HG02973 (cell line): ENCODE data around the gene ACSF2.
"Not testable (repeated sequence)": the region's sequence is repeated elsewhere in the genome, so short reads cannot be mapped to it uniquely, and the experiment has no call there.

ENCODE experiments used
- ATAC-seq: cut with Tn5 transposase; IDR thresholded peaks from one replicate; pipeline ENCODE4 v1.9.1; 2021; ENCODE audit warnings: moderate library complexity; ENCODE audit not compliant: unreplicated experiment

Gene ACSF2

DNA sequence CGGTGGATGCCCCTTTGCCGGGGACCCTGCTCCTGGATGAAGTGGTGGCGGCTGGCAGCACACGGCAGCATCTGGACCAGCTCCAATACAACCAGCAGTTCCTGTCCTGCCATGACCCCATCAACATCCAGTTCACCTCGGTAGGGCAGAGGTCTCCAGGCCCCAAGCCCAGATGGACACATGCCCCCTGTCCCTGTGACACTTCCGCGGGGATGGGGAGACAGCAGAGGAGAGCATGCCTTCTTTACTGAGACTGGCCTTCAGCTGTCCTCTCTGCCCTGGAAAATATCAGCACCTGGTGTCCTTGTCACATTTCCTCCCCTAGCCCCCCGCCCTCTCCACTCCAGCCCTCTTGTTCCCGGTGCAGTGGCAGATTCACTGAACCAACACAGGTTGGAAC lies 36.4 kb downstream of the ACSF2 start:
- no peak for ATAC-seq

DNA sequence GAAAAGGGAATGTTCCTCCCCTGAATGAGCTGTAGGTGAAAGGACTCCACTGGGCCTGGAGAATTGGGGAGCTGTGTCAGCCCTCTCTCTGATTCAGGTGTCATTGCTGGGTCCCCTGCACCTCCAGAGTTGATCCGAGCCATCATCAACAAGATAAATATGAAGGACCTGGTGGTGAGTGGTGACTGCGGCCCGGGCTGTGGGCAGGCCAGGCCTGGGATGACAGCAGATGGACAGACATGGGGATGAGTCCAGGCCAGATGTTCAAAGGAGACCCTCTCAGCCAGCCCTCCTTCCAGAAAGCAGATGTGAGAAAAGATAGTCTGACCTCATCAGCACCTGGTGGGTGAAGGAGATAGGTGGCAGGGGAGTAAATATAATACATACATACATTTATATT lies 38.1 kb downstream of the ACSF2 start:
- no peak for ATAC-seq

DNA sequence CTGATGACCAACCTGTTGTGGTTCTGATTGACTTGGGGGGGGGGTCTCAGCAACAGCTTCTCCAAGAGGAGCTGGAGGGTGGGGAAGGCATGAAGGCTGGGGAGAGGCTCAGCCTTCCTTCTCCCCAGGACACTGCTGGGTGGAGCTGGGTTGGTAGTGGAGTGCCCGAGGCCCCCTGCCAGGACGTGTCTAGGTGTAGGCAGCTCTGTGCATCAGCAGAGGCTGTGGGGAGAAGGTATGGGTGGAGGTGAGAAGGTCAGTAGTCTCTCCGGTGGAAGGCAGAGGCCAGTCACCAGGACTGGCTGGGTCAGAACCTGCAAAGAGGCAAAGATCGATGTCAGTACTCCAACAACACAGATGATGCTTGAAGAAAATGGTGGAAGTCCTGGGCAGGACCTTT lies 38.7 kb downstream of the ACSF2 start:
- ATAC-seq = no peak

DNA sequence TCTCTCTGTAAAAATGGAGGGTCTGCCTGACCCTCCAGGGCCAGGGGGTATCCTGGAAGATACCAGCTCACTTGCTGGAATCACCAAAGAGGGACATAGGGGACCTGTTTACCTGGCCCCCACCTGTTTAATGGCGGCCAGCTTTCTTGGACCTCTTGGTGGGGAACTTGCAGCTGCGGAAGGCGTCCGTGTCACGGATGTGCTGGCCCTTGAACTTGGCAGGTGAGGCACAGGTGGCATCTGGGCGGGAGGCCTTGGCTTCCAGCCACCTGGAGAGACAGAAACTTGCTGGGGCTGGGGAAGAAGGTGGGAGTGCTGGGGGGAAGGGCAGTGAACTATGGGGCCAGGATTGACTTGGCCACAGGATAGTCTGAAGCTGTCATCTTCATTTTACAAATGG lies 39.2 kb downstream of the ACSF2 start:
- ATAC-seq = no peak

DNA sequence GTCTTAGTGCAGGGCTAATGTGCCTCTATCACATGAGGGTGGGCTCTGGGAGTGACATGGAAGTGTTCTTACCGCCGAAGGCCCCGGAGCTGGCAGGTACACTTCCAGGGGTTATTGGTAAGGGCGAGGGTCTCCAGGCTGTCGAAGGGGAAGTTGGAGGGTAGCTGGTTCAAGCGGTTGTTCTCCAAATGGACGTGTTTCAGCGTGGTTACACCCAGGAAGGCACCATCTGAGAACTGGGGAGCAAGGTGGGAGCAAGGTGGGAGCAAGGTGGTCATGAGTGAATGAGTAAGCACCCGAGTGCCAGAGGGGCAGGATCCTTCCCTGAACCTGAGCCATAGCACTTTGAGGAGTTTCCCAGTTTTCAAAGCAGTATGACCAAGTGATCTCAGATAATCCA lies 39.6 kb downstream of the ACSF2 start:
- ATAC-seq = no peak

DNA sequence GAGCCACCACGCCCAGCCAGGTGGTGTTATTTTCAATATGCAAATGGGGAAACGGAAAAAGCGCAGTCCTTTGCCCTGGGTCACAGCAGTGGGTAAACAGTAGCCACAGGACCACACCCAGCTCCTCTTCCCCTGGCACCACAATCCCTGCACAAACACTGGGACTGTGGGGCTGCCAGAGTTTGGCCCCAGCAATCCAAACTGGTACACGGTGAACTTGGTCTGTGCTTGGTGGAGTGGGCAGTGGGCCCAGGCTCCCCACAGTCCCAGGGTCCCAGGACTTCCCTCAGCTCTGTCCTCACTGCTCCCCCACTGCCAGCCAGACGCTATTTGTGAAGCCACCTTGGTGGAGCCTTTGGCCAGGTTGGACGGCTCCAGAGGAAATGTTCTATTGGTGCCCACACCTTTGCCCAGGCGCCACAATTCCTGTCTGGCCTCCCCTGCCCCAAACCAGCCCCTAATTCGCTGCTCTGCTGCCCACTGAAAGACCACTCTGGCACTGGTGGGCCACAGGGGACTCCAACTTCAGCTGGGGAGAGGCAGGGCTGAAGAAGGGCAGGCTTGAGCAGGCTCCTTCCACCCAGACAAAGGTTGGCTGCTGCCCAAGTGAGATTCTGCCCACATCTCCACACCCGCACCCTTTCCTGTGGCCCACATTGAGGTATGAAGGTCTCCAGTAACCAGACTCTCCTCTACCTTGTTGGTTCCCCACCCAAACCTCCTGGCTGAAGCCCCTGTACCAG lies 40.5 kb downstream of the ACSF2 start:
- ATAC-seq = no peak

DNA sequence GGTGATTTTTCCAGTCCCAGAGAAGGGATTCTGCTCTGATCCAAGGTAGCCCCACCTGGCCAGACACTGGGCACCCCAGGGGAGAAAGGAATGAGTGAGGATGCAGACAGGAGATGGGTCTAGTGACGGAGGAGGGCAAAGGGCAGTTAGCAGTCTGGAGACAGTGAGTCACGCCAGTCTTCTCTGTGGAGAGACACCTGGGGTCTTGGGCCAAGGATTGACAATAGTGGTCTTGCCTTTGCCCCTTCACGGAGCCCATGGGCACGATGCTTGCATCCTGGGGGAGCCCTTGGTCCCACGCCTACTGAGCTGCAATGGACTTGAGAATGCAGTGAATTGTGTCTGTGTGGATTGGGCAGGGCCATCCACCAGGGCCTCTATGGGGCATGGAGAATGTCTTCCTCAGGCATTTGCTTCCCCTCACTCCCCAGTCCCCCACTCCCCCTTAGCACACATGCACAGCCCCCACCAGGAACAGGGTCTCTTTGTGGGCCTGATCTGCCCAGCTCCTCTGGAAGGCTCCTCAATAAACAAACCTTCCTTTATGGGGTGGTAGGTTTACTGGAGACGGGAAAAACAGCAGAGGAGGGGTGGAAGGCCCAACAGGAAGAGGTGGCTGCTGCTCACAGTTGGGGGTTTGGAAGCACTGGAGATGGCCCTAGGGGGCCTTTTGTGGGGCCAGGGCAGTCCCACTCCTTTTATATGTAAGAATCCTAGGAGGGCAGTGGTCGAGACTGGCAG lies 41.3 kb downstream of the ACSF2 start:
- ATAC-seq = no peak

DNA sequence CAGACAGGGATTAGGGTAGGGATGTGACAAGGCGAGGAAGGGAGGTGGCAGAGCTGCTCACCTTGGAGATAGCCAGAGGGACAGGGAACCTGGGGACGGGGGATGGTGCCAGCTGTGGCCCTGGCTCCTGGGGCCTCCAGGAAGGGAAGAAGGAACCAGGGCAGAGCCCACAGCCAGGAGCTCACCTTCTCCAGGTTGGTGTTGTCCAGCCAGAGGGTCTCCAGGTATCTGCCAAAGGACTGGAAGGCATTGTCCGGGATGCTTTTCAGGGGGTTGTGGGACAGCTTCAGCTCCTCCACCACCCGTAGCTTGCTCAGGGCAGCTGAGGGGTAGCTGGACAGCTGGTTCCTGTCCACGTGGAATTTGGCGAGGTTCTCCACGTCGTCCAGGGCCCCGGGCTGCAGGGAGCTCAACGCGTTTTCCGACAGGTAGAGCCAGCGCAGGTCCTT lies 41.9 kb downstream of the ACSF2 start:
- no peak for ATAC-seq

DNA sequence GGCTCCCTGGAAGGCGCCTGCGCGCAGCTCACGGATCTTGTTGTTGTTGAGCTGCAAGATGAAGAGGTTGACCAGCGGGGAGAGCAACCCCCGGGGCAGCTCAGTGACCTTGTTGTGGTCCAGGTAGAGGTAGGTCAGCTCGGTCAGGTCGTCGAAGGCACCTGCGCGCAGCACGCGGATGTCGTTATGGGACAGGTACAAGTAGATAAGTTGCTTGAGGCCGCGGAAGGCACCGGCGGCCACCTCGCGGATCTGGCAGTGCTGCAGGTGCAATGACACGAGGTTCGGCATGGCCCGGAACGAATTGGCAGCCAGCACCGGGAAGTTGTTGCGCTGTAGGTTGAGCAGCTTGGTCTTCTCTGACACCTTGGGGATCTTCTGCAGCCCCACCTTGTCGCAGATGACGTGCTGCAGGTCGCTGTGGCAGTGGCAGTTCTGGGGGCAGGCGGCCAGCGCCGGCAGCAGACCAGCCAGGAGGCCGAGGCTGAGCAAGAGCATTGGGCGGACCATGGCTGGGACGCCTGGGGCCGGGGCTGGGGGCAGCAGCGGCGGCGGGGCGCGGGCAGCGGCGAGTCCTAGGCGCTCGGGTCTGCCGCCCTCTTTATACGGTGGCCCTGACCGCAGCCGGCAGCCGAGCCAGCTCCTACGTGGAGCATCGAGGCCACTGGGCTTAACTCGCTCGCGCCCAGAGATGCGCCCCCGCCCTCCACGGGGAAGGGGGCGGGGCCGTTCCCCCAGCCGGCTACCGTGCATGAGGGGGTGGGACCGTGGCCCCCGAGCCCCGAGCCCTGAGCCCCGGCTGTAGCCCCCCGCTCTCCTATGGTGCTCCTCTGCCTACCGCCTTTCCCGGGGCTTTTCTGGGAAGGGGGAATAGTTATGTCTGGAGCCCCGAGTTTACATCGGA lies 42.5 kb downstream of the ACSF2 start, which contains the start of gene CHAD:
Gene CHAD, minus strand, starts transcription at position 577 of the 904 bp plus-strand sequence. Its CDS starts 67 bp downstream, at position 510.
- ATAC-seq = no peak

DNA sequence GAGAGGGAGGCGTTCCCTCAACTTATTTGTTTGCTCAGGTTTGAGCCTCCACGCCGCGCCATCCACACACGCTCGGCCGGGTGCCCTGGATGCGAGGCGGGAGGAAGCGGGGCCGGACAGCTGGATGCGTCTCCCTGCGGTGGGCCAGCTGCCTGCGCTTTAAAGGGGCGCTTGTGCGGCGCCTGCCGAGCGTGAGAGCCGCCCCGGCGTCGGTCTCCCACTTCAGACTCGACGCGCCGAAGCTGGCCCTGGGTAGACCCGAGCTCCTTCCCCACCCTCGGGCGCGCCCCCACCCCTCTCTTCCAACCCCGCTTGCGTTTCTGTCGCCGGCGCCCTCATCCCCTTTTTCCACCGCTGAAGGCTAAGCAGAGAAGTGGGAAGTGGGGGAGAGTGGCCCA lies 43.2 kb downstream of the ACSF2 start:
- no peak for ATAC-seq

DNA sequence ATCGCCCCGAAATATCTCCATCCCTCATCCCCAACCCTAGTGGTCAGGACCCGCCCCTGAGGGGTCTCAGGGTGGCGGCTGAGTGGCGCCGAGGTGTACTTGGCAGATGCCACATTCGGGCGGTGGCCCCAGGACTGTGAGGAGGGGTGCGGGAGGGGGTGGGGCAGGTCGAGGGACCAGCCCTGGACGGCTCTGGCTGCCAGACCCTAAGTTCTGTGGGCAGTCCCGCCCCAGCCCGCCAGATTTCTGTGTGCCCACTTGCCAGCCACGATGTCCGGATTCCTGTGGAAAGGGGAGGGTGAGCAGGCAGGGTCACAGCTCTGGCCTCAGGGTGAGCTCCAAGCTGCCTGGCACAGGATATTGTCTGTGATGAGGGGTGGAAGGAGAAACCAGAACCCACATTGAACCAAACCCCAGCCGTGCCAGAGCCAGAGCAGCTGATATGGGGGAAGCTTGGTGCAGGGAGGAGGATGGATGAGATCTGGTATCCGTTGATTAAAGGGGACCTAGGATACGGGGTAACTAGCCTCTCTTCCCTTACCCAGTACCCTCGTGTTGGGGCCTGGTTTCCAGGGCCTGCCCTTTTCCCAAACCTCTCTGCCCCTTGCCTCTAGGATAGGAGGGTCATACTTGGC lies 43.8 kb downstream of the ACSF2 start:
- ATAC-seq = no peak

DNA sequence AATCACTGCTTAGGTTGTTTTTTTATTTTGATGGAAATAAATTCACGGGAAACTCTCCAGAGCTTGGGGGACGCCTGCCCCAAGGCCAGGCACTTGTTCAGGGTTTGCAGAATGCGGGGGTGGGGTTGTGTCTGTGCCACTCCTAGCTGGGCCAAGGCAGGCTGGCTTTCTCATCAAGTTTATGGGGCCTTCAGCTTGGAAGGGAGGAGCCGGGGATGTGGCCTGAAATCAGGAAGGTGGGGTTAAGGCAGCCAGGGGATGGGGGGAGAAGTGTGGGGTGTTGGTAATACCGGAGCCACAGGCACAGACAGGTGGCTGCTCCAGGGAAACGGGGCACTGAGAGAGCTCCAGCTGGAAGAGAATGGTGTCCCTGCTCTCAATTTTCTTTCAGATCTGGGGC lies 44.4 kb downstream of the ACSF2 start:
- ATAC-seq = no peak

DNA sequence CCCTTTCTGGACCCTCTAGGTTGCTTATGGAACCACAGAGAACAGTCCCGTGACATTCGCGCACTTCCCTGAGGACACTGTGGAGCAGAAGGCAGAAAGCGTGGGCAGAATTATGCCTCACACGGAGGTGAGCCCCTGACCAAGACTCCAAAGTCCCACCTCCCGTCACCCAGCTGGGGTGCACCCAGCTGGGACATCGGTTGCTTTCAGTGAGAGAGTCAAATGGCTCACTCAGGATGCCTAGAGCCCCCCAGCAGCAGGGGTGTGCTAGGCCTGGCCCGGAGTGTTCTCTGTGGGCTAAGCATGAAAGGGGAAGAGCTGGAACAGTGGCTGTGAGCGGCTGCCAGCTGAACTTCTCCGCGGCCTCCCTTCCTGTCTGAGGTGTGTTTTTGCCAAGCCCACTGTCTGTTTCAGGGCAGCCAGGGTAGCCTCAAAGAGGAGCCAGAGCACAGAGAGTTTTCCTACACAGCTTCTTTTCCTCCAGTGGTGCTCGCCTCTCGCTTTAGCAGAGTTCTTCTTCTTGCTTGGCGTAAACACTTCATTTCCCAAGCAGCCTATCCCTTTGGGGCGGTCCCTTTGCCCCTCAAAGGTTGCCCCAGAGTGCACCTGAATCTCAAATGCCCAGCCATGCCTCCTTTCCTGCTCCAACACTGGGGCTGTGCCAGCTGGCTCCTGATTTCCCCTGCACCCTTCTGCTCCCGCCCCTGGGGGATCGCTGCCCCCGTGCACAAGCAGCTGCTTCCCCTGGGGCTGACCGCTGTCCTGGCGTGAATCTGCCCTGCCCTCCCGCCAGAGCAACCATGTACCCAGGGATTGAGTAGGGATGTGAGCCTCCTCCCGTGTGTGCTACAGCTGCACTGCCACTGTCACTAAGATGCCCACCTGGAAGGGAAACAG lies 45.2 kb downstream of the ACSF2 start:
- ATAC-seq = no peak

DNA sequence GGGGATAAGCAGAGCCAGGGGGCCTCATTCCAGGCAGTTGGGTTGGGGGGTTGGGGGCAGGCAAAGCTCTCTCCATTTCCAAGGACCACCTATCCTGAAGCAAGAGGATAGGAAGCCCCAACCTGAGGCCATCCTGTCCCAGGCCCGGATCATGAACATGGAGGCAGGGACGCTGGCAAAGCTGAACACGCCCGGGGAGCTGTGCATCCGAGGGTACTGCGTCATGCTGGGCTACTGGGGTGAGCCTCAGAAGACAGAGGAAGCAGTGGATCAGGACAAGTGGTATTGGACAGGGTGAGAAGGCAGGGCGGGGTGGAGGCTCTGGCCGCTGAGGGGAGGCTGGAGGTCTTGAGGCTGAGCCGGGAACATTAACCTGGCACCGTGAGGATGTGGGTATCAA lies 46.3 kb downstream of the ACSF2 start:
- ATAC-seq = no peak

DNA sequence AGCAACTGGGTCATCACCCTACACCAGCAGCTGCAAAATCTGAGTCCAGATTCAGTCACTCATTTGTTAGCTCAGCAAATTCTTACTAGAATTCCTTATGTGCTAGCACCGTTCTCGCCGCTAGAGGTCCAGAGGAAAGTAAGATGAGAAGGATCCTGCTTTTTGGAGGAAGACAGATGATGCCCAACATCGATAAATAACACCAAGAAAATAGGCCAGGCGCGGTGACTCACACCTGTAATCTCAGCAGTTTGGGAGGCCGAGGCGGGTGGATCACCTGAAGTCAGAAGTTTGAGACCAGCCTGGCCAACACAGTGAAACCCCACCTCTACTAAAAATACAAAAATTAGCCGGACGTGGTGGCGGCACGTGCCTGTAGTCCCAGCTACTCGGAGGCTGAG lies 46.7 kb downstream of the ACSF2 start:
- not testable (repeated sequence) for ATAC-seq

DNA sequence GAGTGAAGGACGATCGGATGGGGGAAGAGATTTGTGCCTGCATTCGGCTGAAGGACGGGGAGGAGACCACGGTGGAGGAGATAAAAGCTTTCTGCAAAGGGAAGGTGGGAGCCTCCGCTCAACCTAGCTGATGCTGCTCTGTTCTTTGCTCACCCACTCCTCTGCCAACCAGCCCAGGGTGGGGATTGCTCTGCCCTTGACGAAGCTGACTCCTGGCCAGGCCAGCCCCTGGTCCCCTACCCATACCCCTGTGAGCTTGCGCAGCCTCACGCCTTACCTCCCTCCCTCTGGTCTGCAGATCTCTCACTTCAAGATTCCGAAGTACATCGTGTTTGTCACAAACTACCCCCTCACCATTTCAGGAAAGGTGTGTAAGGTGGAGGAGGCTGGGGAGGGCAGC lies 47.9 kb downstream of the ACSF2 start:
- ATAC-seq = no peak

DNA sequence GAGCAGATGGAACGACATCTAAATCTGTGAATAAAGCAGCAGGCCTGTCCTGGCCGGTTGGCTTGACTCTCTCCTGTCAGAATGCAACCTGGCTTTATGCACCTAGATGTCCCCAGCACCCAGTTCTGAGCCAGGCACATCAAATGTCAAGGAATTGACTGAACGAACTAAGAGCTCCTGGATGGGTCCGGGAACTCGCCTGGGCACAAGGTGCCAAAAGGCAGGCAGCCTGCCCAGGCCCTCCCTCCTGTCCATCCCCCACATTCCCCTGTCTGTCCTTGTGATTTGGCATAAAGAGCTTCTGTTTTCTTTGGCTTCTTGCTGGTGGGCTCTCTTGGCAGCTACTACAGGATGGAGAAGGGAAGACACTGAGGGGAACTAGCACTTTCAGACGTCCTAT lies 48.5 kb downstream of the ACSF2 start:
- ATAC-seq = no peak

DNA sequence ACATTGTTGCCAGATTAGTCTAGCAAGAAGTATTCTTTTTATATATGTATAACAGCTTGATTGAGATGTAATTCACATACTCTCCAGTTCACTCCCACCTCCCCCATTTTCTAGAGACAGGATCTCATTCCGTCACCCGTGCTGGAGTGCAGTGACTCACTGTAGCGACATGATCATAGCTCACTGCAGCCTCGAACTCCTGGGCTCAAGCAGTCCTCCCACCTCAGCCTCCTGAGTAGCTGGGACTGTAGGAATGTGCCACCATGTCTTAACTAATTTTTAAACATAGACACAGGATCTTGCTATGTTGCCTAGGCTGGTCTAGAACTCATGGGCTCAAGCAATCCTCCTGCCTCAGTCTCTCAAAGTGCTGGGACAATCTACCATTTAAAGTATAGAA lies 49.3 kb downstream of the ACSF2 start:
- ATAC-seq = no peak

DNA sequence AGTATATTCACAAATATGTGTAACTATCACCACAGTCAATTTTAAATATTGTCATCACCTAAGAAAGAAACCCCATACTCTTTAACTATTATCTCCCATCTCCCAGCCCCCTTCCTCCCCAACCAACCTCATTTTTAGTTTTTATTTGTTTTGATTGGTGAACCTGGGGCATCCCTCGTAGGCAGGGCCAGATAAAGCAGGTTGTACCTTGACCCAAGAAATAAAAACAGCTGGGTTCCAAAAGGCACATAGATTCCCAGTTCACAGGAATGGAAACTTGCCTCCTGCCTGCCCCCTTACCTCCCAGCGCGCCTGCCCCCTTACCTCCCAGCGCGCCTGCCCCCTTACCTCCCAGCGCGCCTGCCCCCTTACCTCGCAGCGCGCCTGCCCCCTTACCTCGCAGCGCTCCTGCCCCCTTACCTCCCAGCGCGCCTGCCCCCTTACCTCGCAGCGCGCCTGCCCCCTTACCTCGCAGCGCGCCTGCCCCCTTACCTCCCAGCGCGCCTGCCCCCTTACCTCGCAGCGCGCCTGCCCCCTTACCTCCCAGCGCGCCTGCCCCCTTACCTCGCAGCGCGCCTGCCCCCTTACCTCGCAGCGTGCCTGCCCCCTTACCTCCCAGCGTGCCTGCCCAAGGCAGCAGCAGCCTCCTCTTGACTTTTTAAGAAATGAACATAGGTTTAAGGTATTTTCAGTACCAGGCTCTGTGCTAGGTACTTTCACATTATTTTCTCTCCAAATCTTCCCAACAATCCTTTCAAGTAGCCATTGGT lies 49.9 kb downstream of the ACSF2 start:
- ATAC-seq = not testable (repeated sequence)
